GM12873 (cell line): ENCODE data around the gene SLC7A11.

Experiments used
- CTCF ChIP-seq: IDR thresholded peaks from 2 replicates; pipeline ENCODE4 v1.5.1; 2012; ENCODE audit warnings: low read depth, mild to moderate bottlenecking, moderate library complexity, low read length, control low read depth; ENCODE audit not compliant: insufficient read depth; ENCODE audit errors: missing control alignments

Gene SLC7A11

DNA sequence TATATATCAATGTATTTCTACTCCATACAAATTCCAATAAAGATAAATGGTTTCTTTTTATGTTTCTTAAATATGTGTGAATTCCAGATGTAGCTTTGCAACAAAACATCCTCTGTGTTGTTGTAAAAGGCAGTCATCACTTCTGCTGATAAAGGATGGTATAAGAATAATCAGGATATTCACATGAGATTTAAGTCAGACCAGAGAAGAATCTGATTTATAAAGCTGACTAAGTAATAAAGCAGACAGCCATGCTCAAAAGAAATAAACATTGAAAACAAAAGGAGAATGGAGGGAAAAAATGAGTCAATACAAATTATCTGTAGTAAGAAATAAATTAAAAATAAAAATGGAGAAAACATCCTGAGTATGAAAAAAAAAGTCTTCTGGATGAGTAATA is 27.0 kb upstream of the SLC7A11 start:
- no peak for TF ChIP-seq CTCF

DNA sequence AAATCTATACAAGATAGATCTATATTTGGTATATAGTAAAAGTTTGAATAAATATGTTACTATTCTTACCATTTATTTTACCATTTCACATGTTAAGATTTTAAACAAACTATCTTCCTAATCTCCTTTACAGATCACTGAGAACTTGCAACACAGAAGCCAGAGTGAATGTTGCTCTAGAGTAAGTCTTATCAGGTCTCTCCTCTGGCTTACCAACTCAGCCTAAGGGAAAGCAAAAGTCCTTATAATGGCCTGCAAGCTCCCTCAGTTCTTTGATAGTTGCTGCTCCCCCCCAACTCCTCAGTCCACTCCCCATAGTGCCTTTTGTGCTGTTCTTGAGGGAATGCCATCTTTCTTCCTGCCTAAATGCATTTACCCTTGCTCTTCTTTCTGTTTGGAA is 25.7 kb upstream of the SLC7A11 start:
- no peak for TF ChIP-seq CTCF

GRCh38 chr4:138266948-138267347 is 24.8 kb upstream of the SLC7A11 start:
- no peak for TF ChIP-seq CTCF

- TF ChIP-seq CTCF: no peak
These were observed 21.2 kb upstream of the SLC7A11 start for GRCh38 chr4:138263247-138263816.

DNA sequence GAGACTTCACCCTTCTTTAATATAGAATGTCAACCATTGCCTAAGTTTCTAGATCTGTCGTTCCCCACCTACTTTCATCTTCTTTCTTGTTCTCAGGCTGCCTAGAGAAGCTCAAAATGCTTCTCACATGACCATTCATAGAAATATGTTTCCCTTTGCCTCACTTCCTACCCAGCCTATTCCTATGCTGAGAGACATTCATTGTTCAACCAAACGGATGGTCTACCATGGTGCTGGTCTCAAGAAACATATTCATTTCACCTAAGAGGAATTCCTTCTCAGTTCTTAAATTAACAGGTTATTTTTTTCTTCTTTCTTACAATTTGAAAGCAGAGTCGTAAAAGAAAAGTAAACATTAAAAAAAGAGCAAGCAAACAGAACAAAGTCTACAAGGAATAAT is 20.3 kb upstream of the SLC7A11 start:
- TF ChIP-seq CTCF: no peak

DNA sequence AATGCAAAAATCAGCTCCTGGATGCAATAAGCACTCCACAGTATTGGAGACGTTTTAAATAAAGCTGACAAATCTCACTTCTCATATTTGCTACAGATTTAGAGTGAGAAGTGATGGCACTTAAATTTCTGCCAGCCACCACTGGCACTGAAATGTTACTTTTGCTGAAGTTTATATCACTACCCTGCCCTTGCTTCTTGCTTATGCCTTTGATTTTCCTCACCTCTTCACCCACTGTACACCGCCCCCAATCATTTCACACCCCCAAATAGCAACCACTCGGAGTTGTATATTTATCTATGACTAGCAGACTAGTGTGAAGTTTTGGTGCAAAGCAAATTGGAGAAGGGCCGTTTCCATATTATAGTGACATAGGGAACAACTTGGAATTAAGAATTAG is 19.9 kb upstream of the SLC7A11 start:
- no peak for TF ChIP-seq CTCF

- TF ChIP-seq CTCF: no peak
These were observed 17.7 kb upstream of the SLC7A11 start for GRCh38 chr4:138259824-138260223.

DNA sequence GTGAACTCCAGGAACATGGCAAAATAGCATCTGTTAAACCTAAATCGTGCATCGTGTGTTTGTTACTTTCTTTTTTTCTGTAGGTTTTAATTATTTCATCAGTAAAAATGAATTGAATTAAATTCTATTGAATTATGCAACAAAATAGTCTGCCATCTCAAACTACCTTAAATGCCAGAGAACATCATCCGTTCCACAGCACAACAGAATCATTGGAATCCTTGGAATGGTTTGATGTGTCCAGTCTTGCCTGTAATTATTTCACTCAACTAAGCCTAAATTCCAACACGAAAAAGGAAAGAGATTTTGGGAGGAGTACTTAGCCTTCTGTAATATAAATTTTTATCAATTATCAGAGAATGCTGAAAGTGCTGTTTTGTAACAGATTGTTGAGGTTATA is 17.1 kb upstream of the SLC7A11 start:
- TF ChIP-seq CTCF: no peak
